ENCODE data around the gene SLC38A8. TPM values are rescaled to one million over a fixed set of nuclear protein-coding genes. Genes with fewer than 3 reads are reported as not detected.
A peak's percentile ranks its signal among the peaks of the same experiment; 100 is the strongest.

Gene SLC38A8
- total RNA-seq, 1 donor = not detected

DNA sequence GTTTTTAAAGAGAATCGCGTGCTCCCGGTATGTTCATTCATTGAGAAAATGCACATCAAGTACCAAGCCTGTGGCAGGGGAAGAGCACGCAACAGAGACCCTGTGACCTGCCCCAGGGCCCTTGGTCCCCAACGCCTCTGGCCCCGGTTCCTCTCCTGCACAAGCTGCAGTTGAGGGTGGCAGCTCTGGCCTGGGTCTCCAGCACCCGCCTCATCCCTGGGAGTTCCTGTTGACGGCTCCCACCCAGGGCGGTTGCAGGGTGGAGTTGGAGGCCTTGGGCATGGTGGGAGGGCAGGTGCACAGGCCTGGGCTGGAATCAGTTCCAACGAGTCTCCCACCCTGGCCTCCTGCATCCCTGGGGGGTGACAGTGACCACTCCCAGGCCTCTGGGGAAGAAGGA lies 69.5 kb downstream of the SLC38A8 start:
- DNase-seq (ENCODE audit: low read depth in 2 of 3, low spot score in 2 of 3) = no peak

DNA sequence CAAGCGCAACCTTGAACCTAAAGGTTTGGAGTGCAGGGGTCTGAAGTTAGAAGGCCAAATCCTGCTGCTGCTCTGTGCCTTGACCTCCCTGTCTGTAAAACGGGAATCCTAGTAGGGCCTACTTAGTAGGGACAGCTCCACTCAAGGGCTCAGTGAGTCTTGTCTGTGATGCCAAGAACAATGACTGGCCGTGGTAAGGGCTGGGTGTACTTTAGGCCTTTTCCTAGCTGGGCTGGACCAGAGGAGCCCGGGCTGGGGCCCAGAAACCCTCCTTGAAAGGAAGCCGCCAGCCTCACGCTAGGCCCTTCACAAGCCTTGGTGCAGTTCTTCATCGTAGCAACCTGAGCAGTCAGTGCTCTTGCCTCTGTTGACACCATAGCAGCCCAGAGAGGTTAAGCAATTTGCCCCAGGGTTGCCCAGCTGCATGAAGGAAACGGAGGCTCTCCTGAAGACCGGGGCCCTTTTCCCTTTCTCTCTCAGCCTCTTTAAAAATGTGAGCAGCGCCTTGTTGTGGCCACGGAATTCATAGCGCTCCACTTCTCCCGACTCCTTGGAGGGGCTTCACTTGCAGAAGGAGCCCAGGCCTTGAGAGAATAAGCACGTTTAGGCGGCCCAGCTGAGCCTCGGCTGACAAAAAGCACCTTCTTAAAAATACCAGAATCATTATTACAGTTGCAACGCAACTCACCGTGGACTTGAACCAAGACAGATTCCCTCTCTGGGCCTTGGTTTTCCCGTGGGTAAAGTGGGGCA lies 70.2 kb downstream of the SLC38A8 start:
- DNase-seq (ENCODE audit: low read depth in 2 of 3, low spot score in 2 of 3) = no peak

DNA sequence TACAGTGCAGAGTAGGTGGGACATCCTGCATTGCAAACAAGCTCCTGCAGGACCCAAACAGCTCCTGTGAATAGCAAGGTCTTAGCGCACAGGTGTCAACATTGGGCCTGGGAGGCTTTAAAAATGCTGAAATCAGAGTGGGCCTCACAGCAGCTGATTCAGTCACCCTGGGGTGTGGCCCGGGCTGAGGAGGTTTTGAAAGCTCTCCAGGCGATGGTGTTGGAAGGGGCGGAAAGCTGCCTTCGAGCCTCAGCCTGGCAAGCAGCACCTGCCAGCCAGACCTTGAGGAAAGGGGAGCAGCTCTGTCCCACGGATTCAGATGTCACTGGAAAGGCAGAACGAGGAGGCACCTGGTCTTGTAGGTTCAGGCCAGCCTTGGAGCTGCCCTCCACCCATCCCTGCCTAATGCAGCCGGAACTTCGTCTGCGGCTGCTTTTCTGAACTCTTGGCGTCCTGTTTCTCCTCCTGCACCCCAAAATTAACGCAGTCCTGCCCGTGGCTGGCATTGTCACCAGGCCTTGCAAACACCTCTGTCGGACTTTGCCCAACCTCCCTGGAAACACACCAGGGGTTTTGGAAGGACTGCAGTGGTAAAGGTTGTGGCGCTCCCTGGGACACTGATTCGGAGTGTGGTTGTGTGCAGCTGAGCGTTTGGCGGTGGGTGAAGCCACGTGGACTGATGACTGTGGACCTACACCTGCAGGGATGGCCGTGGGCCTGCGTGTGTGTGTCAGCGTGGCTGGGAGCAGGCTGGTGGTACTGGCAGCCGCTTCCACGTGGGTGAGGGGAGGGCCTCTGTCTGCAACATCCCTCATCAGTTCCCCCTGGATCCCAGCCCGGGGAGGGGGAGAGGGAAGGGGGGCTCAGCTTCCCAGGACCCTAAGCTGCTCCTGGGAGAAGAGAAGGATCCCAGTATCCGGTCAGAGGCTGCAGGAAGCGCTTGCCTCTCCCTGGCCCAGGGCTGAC lies 71.1 kb downstream of the SLC38A8 start:
- no peak for DNase-seq (ENCODE audit: low read depth in 2 of 3, low spot score in 2 of 3)

DNA sequence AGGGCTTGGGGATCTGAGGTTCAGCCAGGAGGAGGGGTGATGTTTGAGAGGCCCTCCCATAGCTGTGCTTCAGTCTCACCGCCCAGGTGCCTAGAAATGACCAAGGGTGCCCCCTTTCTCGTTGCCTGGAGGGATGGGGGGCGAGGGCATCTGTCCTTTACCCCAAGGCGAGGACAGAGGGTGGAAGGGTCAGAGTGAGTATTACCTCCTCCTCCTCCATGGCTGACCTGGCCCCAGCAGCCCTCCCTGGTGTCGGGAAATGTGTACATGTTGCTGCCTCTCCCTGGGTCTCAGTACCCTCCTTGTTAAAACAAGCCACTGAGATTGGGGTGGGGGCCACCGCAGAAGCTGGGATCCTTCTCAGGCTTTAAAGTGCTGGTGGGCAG lies 72.2 kb downstream of the SLC38A8 start:
- DNase-seq (ENCODE audit: low read depth in 2 of 3, low spot score in 2 of 3) = no peak

DNA sequence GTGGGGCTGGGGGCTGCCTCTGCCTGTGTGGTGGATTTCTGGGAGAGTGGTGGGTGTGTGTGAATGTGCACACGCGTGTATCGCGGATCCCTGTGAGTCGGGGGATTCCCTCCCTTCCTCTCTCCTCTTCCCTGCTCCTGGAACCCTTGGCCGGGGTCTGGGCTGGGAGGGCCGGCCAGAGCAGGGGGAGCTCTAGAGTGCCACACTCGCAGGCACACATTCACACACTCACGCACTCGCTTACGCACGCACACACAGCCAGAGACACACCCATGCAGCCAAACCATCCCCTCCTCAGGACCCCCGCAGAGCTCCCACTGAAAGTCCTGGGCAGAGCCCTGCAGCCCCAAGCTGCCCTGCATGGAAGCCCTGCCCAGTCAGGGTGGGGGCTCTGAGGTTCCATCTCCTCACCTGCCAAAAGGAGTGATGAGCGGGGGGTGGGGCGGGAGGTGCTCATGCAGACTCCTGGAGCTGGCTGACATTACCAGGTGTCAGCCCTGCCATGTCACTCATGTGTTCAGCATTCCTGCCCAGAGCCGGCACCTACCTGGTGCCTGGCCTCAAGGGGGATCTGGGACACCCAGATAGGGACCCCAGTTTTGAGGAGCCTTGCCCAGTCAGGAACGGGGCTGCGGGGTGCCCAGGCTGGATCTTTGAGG lies 72.7 kb downstream of the SLC38A8 start:
- DNase-seq (ENCODE audit: low read depth in 2 of 3, low spot score in 2 of 3) = no peak

DNA sequence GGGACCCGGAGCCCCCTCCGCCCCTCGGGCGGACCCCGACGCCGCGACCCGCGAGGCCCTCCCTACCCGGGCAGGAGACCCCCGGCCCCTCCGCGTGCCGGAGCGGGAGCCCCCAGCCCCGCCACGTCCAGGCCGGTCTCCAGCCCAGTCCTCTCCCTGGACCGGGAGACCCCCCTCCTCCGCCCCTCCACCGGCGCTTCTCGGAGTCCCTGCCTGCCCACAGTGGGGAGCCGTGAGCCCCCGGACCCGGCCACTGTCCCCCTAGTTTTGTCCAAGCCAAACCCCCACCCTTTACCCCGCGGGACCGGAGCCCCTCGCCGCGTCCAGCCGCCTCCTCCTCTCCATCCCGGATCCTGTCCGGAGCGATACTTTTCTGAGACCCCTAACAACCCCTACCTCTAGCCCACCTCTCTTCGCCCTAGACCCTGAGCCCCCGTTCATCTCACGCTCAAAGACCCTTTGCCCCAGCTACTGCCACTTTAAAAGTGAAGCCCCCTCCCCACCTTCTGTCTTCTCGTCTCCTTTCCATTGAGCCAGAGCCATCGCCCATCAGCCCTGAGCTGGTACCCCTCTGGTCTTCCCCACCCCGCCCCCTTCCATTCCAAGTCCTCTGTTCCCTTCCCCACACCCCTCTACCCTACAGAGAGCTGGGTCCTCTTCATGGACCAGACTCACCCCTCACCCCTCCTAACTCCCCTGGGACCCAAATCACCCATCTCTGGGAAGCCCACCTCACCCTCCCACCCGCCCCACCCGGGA lies 73.5 kb downstream of the SLC38A8 start:
- no peak for DNase-seq (ENCODE audit: low read depth in 2 of 3, low spot score in 2 of 3)

DNA sequence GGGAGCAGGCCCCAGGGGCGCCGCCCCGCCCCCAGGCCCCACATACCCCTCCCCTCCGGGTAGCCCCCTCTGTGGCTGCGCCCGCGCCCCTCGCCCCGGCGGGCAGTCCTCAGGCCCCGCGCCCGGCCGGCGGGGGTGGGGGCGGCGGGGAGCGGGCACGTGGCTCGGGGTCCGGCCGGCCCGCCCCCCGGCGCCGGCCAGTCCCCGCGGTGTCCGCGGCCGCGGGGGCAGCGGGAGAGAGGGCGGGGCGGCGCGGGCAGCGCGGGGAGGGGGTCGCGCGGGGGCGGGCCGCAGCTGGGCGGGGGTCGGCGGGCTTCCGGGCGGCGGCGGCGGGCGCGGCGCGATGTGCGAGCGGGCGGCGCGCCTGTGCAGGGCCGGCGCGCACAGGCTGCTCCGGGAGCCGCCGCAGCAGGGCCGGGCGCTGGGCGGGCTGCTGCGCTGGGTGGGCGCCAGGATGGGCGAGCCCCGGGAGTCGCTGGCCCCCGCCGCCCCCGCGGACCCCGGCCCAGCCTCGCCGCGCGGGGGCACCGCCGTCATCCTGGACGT lies 74.2 kb downstream of the SLC38A8 start:
- no peak for DNase-seq (ENCODE audit: low read depth in 2 of 3, low spot score in 2 of 3)

DNA sequence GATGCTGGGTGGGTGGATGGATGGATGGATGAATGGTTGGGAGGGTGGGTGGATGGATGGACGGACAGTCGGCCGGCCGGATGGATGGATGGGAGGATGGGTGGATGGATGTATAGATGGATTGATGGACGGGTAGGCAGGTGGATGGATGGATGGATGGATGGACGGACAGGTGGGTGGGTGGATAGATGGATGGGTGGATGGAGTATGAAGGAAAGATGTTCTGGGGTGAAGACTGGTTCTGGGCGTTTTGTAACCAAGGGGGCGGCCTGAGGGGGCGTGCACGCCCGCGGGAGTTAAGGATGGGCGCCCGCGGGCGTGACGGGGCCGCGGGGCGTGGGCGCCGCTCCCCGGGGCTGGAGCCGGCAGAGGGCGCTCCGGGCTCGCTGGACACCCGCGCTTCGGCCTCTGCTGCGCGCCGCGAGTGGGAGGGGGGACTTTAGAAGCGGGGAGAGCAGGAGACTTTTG lies 74.7 kb downstream of the SLC38A8 start, which contains the start of gene NECAB2:
NECAB2 (plus strand) TSS at position 407 of the 468 bp plus-strand sequence. CDS start 405 bp downstream, outside the sequence.
- DNase-seq (ENCODE audit: low read depth in 2 of 3, low spot score in 2 of 3) = peak in 2 of 3 donors; percentile 31 to 33

DNA sequence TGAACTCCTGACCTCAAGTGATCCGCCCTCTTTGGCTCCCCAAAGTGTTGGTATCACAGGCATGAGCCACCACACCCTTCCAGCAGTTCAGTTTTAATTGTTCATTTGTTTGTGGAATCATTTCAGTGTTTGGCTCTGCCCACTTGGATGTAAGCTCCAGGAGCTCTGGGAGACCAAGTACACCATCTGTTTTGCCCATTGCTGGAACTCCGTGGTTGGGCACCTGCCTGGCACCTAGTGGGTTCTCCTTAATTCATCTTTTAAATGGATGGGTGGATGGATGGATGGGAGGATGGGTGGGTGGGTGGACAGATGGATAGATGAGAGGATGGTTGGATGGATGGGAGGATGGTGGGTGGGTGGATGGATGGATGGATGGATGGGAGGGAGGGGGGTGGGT lies 75.5 kb downstream of the SLC38A8 start:
- no peak for DNase-seq (ENCODE audit: low read depth in 2 of 3, low spot score in 2 of 3)

DNA sequence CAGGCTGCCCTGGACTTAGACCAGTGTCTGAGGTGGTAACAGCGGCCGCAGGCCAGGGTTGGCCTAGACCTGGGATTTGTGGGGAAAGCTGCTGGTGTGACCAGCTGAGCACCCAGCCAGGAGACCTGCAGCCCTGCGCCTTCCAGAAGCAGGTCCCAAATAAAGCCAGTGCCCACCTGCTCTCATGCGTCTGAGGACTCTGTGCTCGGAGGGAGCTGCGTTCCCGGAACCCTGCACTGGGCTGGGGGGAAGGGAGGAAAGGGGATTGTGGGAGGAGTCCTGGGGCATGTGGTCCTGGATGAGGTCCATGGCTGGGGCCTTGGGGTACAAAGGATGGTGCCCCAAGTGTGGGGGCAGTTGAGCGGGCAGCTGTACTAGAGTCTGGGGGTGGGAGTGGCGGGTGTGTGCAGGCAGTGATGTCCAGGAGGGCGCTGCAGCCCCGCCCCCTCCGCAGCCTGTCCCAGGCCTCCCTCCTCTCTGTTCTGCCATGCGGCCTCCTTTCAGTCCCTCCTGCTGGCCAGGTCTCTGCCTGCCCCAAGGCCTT lies 76.4 kb downstream of the SLC38A8 start:
- no peak for DNase-seq (ENCODE audit: low read depth in 2 of 3, low spot score in 2 of 3)

DNA sequence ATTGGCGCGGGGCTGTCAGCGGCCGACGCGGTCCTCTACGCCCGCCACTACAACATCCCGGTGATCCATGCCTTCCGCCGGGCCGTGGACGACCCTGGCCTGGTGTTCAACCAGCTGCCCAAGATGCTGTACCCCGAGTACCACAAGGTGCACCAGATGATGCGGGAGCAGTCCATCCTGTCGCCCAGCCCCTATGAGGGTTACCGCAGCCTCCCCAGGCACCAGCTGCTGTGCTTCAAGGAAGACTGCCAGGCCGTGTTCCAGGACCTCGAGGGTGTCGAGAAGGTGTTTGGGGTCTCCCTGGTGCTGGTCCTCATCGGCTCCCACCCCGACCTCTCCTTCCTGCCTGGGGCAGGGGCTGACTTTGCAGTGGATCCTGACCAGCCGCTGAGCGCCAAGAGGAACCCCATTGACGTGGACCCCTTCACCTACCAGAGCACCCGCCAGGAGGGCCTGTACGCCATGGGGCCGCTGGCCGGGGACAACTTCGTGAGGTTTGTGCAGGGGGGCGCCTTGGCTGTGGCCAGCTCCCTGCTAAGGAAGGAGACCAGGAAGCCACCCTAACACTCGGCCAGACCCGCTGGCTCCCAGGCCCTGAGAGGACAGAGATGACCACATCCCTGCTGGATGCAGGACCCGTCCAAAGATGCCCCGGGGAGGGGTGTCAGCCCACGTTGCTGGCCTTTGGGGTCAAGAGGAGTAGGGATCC lies 77.0 kb downstream of the SLC38A8 start:
- DNase-seq (ENCODE audit: low read depth in 2 of 3, low spot score in 2 of 3) = no peak

DNA sequence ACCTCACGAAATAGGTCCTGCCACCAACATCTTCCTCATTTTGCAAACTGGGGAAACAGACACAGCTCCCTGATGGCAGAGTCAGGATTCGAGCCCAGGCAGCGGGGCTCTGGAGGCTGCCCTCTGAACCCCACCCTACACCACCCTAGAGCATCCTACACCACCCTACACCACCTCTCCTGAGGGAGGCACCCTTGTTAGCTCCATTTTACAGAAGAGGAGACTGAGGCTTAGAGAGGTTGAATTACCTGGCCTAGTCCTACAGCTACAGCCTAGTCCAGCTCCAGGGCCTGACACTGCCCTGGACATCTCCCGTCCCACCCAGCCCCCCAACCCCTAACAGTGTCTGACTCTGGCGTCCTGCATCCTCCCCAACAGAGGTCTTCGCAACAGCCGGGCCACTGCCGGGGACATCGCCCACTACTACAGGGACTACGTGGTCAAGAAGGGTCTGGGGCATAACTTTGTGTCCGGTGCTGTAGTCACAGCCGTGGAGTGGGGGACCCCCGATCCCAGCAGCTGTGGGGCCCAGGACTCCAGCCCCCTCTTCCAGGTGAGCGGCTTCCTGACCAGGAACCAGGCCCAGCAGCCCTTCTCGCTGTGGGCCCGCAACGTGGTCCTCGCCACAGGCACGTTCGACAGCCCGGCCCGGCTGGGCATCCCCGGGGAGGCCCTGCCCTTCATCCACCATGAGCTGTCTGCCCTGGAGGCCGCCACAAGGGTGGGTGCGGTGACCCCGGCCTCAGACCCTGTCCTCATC lies 77.7 kb downstream of the SLC38A8 start:
- no peak for DNase-seq (ENCODE audit: low read depth in 2 of 3, low spot score in 2 of 3)

DNA sequence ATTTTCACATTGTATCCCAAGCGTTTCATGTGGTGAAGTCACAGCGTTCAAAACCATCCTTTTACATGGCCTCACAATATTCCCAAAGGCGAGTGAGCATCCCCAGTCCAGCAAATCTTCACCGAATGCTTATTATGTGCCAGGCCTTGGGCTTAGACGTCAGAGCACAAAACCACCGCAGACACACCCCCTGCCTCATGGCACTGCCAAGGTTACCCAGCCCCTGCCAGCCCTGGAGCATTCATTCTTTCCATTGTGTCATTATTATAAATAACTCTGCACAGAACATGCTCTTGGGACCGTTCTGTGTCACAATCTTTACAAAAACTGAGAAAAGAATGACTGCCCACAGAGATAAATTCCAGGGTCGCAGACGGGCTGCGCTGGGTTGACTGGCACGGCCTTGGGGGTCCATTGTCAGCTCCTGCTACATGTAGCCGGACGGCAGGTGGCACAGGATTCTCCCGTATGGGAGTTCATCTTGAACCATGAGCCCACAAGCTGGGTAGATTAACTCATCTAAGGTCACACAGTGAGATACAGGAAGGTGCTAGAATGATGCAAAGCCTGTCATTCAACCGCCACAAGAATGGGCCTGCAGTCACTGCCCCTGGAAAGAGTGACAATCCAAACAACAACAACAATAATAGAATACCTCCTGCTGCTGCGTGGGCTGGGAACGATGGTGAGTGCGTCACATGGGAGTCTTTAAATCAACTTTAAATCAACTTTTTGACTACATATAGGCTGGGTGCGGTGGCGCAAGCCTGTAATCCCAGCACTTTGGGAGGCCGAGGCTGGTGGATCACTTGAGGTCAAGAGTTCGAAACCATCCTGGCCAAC lies 79.1 kb downstream of the SLC38A8 start:
- no peak for DNase-seq (ENCODE audit: low read depth in 2 of 3, low spot score in 2 of 3)

DNA sequence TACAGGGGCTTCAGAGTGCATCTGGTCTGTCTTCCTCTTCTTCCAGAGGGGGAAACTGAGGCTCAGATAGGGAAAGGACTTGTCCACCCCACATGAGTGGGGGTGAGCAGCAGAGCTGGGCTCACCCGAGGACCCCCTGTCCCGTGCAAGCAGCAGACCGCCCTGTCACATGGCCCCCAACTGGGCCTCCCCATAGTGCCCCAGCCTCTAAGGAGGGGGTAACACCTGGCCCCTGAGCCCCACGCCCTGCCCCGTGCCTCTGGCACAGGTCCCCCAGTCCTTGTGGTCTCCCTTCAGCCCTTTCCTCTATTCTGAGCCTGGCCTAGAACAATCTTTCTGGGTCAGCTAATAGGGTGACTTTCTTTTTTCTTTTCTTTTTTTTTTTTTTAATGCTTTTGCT lies 81.0 kb downstream of the SLC38A8 start:
- no peak for DNase-seq (ENCODE audit: low read depth in 2 of 3, low spot score in 2 of 3)

DNA sequence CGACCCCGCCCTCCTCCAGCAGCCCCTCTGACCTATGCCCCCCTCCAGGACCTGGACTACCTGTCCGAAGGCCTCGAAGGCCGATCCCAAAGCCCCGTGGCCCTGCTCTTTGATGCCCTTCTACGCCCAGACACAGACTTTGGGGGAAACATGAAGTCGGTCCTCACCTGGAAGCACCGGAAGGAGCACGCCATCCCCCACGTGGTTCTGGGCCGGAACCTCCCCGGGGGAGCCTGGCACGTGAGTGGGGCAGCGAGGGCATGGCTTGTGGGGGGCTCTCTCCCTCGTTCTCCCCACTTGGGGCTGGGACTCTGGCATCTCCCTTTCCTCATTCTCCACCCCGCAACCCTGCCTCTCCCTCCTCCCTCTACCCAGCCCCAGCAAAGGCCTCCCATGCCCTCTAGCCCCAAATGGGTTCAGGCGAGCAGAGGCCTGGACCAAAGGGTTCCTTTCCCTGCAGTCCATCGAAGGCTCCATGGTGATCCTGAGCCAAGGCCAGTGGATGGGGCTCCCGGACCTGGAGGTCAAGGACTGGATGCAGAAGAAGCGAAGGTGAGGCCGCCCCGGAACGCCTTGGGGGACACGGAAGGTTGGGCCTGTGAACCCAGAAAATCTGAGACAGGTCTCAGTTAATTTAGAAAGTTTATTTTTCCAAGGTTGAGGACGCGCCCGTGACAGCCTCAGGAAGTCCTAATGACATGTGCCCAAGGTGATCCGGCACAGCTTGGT lies 81.9 kb downstream of the SLC38A8 start:
- DNase-seq (ENCODE audit: low read depth in 2 of 3, low spot score in 2 of 3) = no peak

Measured in hematopoietic multipotent progenitor cell (in vitro differentiated cells).